Activated naive CD4-positive, alpha-beta T cell treated with anti-CD3 and anti-CD28 coated beads, Interleukin-2, amount 10 ng/mL, durations not matched to agents 7 days and 5 days (primary cell): ENCODE data around the gene PBX3.

Source experiments
- CTCF ChIA-PET: fragments of 350-600 bp; sonication (Branson Sonifier 250); formaldehyde crosslinking; loops from one replicate; lab custom pipeline; 2021; ENCODE audit warnings: antibody characterized with exemption; lab: Charles Lee
- DNase-seq: peaks from one replicate; pipeline ENCODE4 v3.0.0-alpha.2; 2020
- H3K27ac Mint-ChIP-seq: one replicate; pipeline ENCODE4 v1.8.0; 2021; ENCODE audit warnings: mild to moderate bottlenecking, moderate library complexity, mixed read lengths
- H3K27me3 Mint-ChIP-seq: one replicate; pipeline ENCODE4 v1.8.0; 2021; ENCODE audit warnings: mild to moderate bottlenecking, mixed read lengths
- H3K36me3 Mint-ChIP-seq: one replicate; pipeline ENCODE4 v1.8.0; 2021; ENCODE audit warnings: mixed read lengths
- H3K4me1 Mint-ChIP-seq: one replicate; pipeline ENCODE4 v1.8.0; 2021; ENCODE audit warnings: mixed read lengths
- H3K4me3 Mint-ChIP-seq: one replicate; pipeline ENCODE4 v1.8.0; 2021; ENCODE audit warnings: mild to moderate bottlenecking, moderate library complexity, mixed read lengths
- H3K9me3 Mint-ChIP-seq: one replicate; pipeline ENCODE4 v1.8.0; 2021; ENCODE audit warnings: mixed read lengths

Gene PBX3

GRCh38 chr9:125755340-125755739 is 8.2 kb downstream of the PBX3 start:
- DNase-seq: no peak
- Mint-ChIP-seq H3K4me1 (peaks cover 18% of the 10 kb centered on the region), H3K27me3 (peaks cover 4% of the 10 kb centered on the region), H3K27ac (no peak overlapping the region), H3K36me3 (peaks cover 21% of the 10 kb centered on the region), H3K4me3 (no peak overlapping the region), H3K9me3 (no peaks in the 10 kb centered on the region)
- CTCF ChIA-PET: no interaction called here

- CTCF ChIA-PET: no interaction called here
Observed at GRCh38 chr9:125756518-125756917, 9.3 kb downstream of the PBX3 start.

GRCh38 chr9:125757834-125758233 is 10.7 kb downstream of the PBX3 start:
- H3K36me3 Mint-ChIP-seq: peaks cover 9% of the 10 kb centered on the region
- DNase-seq: no peak
- no peak overlapping the region for H3K27ac Mint-ChIP-seq
- H3K4me3 Mint-ChIP-seq: no peak overlapping the region
- H3K27me3 Mint-ChIP-seq: peaks cover 4% of the 10 kb centered on the region
- no peaks in the 10 kb centered on the region for H3K9me3 Mint-ChIP-seq
- H3K4me1 Mint-ChIP-seq: peaks cover 9% of the 10 kb centered on the region
- CTCF ChIA-PET: no interaction called here

More at GRCh38 chr9:125756518-125756917, 9.3 kb downstream of the PBX3 start:
- H3K4me3 Mint-ChIP-seq: no peak overlapping the region
- H3K27me3 Mint-ChIP-seq: peaks cover 4% of the 10 kb centered on the region
- no peaks in the 10 kb centered on the region for H3K9me3 Mint-ChIP-seq
- H3K27ac Mint-ChIP-seq: no peak overlapping the region
- peaks cover 16% of the 10 kb centered on the region for H3K36me3 Mint-ChIP-seq
- H3K4me1 Mint-ChIP-seq: peaks cover 13% of the 10 kb centered on the region
- no peak for DNase-seq

GRCh38 chr9:125758986-125759763 is 12.0 kb downstream of the PBX3 start:
- no peak for DNase-seq
- Mint-ChIP-seq H3K4me1 (peaks cover 9% of the 10 kb centered on the region), H3K27ac (no peak overlapping the region), H3K4me3 (peak overlapping the region; percentile 46), H3K27me3 (peaks cover 4% of the 10 kb centered on the region), H3K36me3 (peaks cover 5% of the 10 kb centered on the region), H3K9me3 (no peaks in the 10 kb centered on the region)
- CTCF ChIA-PET: no interaction called here

GRCh38 chr9:125759764-125760129 is 12.6 kb downstream of the PBX3 start:
- CTCF ChIA-PET: no interaction called here
- Mint-ChIP-seq H3K36me3 (peaks cover 5% of the 10 kb centered on the region), H3K4me3 (peak overlapping the region; percentile 46), H3K27me3 (peaks cover 4% of the 10 kb centered on the region), H3K4me1 (peaks cover 9% of the 10 kb centered on the region), H3K27ac (no peak overlapping the region), H3K9me3 (no peaks in the 10 kb centered on the region)
- no peak for DNase-seq

DNA sequence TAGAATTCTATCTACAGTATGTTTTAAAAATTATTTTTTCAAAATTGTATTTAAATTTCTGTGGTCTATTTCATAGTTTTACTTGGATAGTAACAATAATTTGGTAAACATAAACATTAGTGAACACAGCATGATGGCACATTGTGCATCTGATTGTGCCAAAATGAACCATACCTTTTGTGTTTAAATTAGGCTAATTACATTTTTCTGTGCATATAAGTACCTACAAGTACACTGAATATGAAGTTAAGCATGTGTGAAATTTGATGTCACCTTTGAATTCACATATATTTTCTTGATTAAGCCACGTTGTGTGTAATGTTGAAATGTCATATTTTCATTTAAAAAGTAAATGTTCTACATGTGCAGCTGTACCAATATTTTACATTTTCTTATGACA is 13.4 kb downstream of the PBX3 start:
- Mint-ChIP-seq H3K36me3 (peaks cover 5% of the 10 kb centered on the region), H3K4me3 (no peak overlapping the region), H3K9me3 (no peaks in the 10 kb centered on the region), H3K27ac (no peak overlapping the region), H3K27me3 (peaks cover 4% of the 10 kb centered on the region), H3K4me1 (peaks cover 9% of the 10 kb centered on the region)
- DNase-seq: no peak
- CTCF ChIA-PET: no interaction called here

- Mint-ChIP-seq H3K27me3 (peaks cover 4% of the 10 kb centered on the region), H3K27ac (no peak overlapping the region), H3K36me3 (no peaks in the 10 kb centered on the region), H3K4me1 (peaks cover 9% of the 10 kb centered on the region), H3K4me3 (no peak overlapping the region), H3K9me3 (no peaks in the 10 kb centered on the region)
- CTCF ChIA-PET: no interaction called here
- no peak for DNase-seq
Observed at GRCh38 chr9:125761676-125762450, 14.7 kb downstream of the PBX3 start.

GRCh38 chr9:125763394-125763801 is 16.2 kb downstream of the PBX3 start:
- Mint-ChIP-seq H3K4me1 (peaks cover 18% of the 10 kb centered on the region), H3K36me3 (peaks cover 2% of the 10 kb centered on the region), H3K27ac (no peak overlapping the region), H3K9me3 (no peaks in the 10 kb centered on the region), H3K27me3 (peaks cover 4% of the 10 kb centered on the region), H3K4me3 (no peak overlapping the region)
- DNase-seq: no peak
- CTCF ChIA-PET: no interaction called here

GRCh38 chr9:125764198-125764597 is 17.0 kb downstream of the PBX3 start:
- Mint-ChIP-seq H3K4me1 (peaks cover 17% of the 10 kb centered on the region), H3K27ac (no peak overlapping the region), H3K9me3 (no peaks in the 10 kb centered on the region), H3K27me3 (peaks cover 2% of the 10 kb centered on the region), H3K4me3 (no peak overlapping the region), H3K36me3 (peaks cover 2% of the 10 kb centered on the region)
- DNase-seq: no peak
- CTCF ChIA-PET: no interaction called here

- no peak overlapping the region for H3K4me3 Mint-ChIP-seq
- no peak for DNase-seq
- CTCF ChIA-PET: no interaction called here
- no peaks in the 10 kb centered on the region for H3K9me3 Mint-ChIP-seq
- H3K27me3 Mint-ChIP-seq: no peaks in the 10 kb centered on the region
- H3K27ac Mint-ChIP-seq: no peak overlapping the region
- peaks cover 4% of the 10 kb centered on the region for H3K36me3 Mint-ChIP-seq
- H3K4me1 Mint-ChIP-seq: peaks cover 9% of the 10 kb centered on the region
Observed at GRCh38 chr9:125766468-125767221, 19.5 kb downstream of the PBX3 start.

DNA sequence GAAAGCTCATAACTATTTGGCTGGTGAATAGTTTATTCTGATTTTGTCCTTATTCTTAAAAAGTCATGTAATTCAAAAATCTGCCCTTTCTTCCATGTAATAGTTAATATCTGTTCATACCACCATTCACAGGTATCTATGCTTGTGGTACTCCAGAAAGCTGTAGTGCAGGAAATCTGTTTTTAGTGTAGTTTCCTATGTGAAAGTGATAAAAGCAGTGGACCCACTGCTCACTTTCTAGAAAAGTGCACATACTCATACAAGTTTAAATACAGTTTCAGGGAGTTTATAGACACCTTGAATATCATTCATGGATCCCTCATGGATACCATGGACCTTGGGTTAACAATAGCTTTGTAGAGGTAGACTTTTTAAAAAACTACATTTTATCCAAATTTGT is 20.2 kb downstream of the PBX3 start:
- Mint-ChIP-seq H3K9me3 (no peaks in the 10 kb centered on the region), H3K4me3 (no peak overlapping the region), H3K4me1 (peaks cover 9% of the 10 kb centered on the region), H3K27me3 (no peaks in the 10 kb centered on the region), H3K27ac (no peak overlapping the region), H3K36me3 (peaks cover 4% of the 10 kb centered on the region)
- DNase-seq: no peak
- CTCF ChIA-PET: no interaction called here

GRCh38 chr9:125768803-125769202 is 21.6 kb downstream of the PBX3 start:
- no peak overlapping the region for H3K4me3 Mint-ChIP-seq
- no peak for DNase-seq
- H3K36me3 Mint-ChIP-seq: peaks cover 4% of the 10 kb centered on the region
- CTCF ChIA-PET: no interaction called here
- H3K4me1 Mint-ChIP-seq: peaks cover 9% of the 10 kb centered on the region
- H3K9me3 Mint-ChIP-seq: no peaks in the 10 kb centered on the region
- no peak overlapping the region for H3K27ac Mint-ChIP-seq
- H3K27me3 Mint-ChIP-seq: no peaks in the 10 kb centered on the region

DNA sequence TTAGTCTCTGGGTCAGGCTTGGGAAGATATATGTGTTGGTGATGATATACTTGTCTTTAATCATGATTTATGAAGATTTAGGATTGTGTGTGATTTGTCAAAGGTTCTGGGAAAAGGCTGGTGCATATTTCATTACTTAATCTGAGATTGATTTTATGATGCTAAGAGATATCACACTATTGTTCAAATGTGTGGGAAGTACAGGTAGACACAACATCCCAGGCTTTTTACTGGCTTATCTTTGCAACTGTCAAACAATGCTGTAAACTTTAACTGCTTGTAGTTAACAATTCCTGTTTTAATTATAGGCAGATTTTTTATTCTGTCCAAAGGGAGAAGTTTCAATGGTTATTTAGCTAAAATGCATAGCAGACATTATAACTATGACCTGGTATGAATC is 23.9 kb downstream of the PBX3 start:
- Mint-ChIP-seq H3K27ac (no peak overlapping the region), H3K4me1 (peaks cover 9% of the 10 kb centered on the region), H3K27me3 (no peaks in the 10 kb centered on the region), H3K4me3 (no peak overlapping the region), H3K9me3 (no peaks in the 10 kb centered on the region), H3K36me3 (peaks cover 4% of the 10 kb centered on the region)
- DNase-seq: no peak
- CTCF ChIA-PET: no interaction called here

GRCh38 chr9:125772740-125773139 is 25.6 kb downstream of the PBX3 start:
- Mint-ChIP-seq H3K4me1 (peaks cover 2% of the 10 kb centered on the region), H3K4me3 (no peak overlapping the region), H3K27ac (no peak overlapping the region), H3K9me3 (no peaks in the 10 kb centered on the region), H3K27me3 (no peaks in the 10 kb centered on the region), H3K36me3 (peaks cover 4% of the 10 kb centered on the region)
- CTCF ChIA-PET: no interaction called here
- no peak for DNase-seq
